NCI-H226 (cell line): ENCODE data around the gene FHOD3.

Experiments used
- DNase-seq: peaks from one replicate; pipeline ENCODE4 v3.0.0-alpha.2; 2015

Gene FHOD3

DNA sequence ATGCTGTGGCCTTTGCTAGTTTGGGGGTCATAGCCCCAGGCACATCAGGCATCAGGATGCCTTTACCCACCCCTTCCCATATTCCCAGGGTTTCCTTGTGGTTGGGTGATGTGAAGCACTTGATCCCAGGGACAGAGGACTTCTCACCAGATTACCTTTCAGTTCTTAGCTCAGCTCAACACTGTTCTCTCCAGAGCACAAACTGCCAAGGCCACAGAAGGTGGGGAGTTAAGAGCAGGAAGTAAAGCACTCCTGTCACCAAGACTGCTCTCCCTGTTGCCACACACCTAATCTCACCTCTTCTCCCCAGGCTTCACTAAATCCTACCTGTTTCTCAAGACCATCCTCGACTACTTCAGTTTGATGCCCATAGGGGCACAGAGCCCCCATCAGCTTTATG, 25.9 kb downstream of the FHOD3 start:
- DNase-seq: no peak

DNA sequence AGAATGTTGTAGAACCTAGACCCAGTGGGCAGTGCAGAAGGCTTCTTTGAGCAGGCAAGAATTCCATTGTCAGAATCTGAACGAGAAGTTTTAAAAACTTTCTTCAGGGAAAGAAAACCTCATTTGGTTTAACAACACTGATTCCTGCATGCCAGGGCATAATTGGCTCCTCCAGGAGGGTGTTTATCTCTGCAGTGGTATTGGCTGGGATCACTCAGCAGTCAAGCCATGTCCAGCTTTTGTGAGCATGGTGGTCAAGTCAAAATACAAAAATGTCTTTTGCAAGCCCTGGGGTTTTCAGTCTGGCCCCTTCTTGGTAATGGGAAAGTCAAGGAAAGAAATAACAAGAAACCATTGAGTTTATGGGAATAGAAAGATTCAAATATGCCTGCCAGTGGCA, 28.3 kb downstream of the FHOD3 start:
- DNase-seq: no peak

DNA sequence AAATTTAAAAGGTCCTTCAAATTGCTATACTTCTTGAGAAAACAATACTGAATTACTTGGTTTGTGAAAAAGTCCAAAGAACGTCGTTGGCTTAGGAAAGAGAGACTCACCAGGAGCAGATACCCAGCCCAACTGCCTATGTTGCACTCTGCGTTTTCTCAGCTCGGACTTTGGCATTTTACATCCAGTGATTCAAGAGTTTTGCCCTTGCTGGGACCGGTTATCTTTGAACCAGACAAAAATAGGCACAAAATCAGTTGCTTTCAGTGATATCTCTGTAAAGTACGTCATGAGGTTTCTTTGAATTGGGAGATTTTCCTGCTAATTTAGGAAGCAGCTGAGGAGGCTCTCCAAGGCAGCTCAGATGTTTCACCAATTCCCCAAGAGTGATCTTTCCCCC, 29.3 kb downstream of the FHOD3 start:
- no peak for DNase-seq

- DNase-seq: no peak
Observed at GRCh38 chr18:36327352-36328316, 30.1 kb downstream of the FHOD3 start.

DNA sequence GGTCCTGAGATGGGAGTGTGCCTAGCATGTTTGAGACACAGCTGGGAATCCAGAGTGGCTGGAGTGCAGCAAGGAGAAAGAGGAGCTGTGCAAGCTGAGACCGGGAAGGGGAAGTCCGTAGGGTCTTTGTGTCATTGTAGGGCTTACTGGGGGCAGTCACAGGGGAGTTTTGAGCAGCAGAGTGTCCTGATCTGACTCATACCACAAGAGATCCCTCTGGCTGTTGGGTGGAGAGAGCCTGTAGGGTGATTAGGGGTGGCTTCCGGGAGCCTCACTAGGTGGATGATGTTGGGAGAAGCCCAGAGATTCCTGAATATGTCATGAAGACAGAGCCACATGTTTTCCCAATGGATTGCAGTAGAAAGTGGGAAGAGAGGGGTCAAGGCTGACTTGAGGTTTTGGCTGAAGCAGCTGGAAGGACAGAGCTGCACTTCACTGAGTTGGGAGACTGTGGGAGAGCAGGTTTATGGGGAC, 30.9 kb downstream of the FHOD3 start:
- DNase-seq: no peak

- DNase-seq: no peak
Observed at GRCh38 chr18:36328916-36329315, 31.4 kb downstream of the FHOD3 start.

- DNase-seq: no peak
Observed at GRCh38 chr18:36329684-36330434, 32.3 kb downstream of the FHOD3 start.

GRCh38 chr18:36330435-36331052, 33.0 kb downstream of the FHOD3 start:
- no peak for DNase-seq

GRCh38 chr18:36331521-36331971, 34.0 kb downstream of the FHOD3 start:
- DNase-seq: no peak

DNA sequence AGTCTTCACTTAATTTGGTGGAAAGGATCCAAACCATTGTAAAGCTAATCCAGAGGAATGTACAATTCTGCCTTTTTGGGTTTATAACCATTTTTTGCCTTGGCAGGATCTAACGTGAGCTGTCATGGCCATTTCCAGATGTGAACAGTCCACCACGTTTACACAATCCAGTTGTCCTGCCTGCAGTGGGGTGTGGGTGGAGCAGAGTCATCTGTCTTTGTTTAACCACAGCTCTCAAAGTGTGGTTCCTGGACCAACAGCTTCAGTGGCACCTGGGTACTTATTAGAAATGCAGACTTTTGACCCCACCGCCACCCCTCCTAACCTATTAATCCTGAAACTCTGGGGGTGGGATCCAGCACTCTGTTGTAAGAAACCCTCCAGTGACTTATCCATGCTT, 35.9 kb downstream of the FHOD3 start:
- DNase-seq: no peak

- DNase-seq: no peak
Observed at GRCh38 chr18:36334798-36335197, 37.3 kb downstream of the FHOD3 start.

DNA sequence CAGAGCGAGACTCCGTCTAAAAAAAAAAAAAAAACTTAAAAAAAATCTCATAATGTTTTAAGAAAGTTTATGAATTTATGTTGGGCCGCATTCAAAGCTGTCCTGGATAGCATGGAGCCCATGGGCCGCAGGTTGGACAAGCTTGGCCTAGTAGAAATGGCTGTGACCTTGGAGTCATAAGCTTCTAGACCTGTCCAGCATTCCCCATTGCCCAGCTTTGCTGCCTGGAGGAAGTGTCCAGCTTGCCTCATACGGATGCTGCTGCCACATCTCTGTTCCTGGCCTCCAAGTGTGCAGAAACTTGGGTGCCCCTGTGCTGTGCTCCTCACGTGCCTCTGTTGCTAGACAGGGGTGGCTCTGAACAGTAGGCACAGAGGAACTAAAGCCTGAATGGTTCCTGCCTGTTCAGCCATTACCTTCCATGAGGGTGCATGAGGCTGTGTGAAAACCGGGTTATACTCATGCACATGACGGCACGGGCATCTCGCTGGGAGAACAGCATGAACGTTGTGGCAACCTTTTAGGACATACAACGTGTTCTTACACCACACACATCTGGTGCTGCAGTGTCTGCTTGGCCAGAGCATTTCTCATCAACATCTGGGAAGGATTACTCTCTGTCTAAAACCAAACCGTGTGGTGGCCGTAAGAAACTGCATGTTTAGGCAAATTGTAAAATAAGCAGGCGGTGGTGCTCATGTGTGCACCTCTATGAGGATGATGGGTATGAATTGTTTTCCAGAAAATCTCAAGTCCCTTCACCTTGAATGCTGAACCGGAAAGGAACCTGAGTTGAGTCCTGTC, 38.2 kb downstream of the FHOD3 start:
- no peak for DNase-seq

DNA sequence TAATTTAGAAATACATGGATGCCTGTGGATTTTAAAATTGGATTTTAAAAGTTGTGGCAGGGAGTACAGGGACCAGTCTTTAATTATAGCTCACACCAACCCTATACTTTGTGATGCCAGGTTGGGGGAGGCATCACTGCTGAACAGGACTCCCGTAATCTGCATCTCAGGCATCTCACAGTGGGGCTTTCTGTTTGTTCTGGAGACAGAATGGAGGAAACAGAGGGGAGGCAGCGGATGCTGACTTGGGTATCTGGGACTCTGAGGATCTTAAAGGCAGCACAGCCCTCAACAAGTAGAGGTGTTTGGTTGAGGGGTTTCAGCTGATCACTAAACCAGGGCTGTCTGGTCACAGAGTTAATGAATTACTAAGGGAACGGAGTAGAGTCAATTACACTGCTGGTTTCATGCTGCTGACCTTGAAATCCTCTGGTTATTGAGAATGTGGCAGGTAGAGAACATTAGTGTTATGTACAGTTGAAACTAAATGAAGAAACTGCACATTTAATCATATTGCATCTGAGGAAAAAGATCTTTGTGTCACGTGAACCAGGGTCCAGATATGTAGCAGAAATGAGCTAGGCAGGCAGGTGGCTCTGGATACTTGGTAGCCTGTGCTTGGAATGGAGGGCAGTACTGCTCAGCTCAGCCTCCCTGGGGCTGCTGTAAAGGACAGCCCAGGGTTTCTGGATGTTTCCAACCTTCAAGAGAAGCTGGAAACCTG, 40.3 kb downstream of the FHOD3 start:
- DNase-seq: no peak

- no peak for DNase-seq
Observed at GRCh38 chr18:36338403-36338933, 41.0 kb downstream of the FHOD3 start.

GRCh38 chr18:36340246-36340645, 42.7 kb downstream of the FHOD3 start:
- no peak for DNase-seq

DNA sequence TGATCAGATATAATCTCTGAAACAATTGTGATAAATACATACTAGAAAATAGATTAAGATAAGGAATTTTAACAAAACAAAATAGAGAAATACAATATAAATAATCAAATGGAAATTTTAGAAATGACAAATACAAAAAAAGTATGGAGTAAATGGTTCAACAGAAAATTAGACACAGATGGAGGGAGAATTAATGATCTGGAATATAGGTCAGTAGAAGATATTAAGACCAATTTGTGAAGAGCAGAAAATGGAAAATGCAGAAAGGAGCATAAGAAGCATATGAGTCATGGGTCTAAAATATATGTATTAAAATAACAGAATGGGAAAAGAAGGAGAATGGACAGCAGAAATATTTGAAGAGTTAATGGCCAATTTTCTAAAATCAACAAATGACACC, 44.4 kb downstream of the FHOD3 start:
- DNase-seq: no peak

- no peak for DNase-seq
Observed at GRCh38 chr18:36348331-36348730, 50.8 kb downstream of the FHOD3 start.

DNA sequence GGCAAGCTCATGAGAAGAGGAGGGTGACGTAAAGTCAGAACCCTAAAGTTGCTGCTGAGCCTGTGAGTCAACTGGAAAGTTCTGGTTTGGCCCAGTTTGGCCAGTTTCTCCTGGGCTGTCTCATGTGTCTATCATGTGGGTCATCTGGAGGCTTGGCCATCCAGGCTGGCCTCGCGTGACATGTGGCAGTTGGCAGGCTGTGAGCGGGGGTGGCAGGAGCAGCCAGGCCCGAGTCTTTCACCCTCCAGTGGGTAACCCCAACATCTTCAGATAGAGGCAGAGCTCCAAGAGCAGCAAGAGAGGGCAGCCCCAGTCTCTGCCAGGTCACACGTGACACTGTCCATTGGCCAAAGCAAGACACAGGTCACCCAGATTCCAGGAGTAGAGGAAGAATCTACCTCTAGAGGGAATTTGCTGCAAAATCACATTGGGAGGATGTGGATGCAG, 51.5 kb downstream of the FHOD3 start:
- DNase-seq: no peak

DNA sequence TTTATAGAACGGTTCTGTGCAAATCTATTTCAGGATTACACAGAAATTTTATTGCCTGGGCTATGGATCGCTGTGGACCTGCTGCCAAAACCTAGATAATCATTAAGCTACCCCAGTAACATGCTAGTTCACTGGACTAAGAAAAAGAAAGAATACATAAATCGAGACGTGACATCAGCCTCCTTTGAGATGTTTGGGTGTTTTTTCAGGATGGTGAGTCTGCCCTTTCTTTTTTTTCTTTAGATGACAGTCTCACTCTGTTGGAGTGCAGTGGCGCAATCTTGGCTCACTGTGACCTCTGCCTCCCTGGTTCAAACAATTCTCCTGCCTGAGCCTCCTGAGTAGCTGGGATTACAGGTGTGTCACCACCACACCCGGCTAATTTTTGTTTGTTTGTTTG, 52.0 kb downstream of the FHOD3 start:
- no peak for DNase-seq

DNA sequence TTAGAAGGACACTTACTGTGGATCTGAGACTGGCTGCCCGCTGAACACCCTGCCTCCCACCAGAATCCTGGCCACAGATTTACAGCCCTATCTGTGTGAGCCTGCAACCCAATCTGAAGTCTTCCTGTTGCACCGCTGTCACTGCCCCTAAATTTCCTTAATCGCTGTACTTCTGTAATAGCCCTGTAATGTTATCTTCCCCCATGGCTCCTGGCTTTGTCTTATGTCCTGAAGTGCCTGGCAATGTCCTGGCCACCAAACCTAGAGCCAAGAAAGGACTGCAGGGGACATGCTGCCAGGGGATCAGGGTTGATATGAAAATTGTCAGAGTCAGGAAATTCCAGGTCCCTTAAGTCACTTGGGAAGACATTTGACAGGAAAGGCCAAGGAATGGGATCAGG, 52.7 kb downstream of the FHOD3 start:
- no peak for DNase-seq

DNA sequence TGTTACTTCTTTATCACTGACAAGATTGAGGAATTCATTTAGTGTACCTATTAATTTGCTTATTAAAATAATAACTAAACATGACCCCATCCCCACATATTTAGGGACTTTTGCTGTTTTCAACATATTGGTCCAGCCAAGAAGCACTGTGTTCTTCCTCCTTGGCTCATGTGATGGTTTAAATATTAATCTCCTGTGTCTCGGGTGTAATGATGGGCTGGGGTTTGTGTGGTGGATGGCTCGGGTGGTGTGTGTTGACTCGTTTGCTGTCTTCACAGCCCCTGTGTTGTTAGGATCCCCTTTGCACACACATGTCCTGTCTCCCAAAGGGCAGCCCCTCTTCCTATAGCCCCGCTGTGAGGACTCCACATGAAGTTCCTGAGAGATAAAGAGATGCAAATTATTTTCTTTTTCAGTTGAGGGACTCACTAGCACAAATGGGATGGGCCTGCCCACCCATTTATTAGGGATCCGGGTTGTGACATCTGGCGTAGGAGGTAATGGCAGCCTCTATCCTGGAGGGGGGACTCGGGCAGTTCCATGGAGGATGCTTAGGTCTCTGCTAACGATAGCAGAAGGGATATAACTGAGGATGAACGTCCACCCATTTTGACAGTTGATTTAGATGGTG, 53.4 kb downstream of the FHOD3 start:
- no peak for DNase-seq
